GM23338 (cell line): Measurements from ENCODE around the gene PITPNC1.

ENCODE experiments used
- CREB1 ChIP-seq: fragments of 250-450 bp; sonication (Bioruptor Pico); IDR thresholded peaks from 2 replicates; pipeline ENCODE4 v1.5.0; 2020; ENCODE audit warnings: low read depth, mild to moderate bottlenecking, moderate library complexity
- EZH2 ChIP-seq: fragments of 200-600 bp; sonication (generic); IDR thresholded peaks from one replicate; pipeline ENCODE4 v1.8.0; 2017; ENCODE audit warnings: antibody characterized with exemption, mild to moderate bottlenecking, low read depth; ENCODE audit not compliant: unreplicated experiment
- EZH2phosphoT487 ChIP-seq: fragments of 200-600 bp; sonication (generic); IDR thresholded peaks from one replicate; pipeline ENCODE4 v1.8.1; 2018; ENCODE audit warnings: antibody characterized with exemption; ENCODE audit not compliant: unreplicated experiment
- JUNB ChIP-seq: IDR thresholded peaks from one replicate; pipeline ENCODE4 v1.6.1; 2016; ENCODE audit warnings: antibody characterized with exemption; ENCODE audit not compliant: unreplicated experiment
- NANOG ChIP-seq: IDR thresholded peaks from 2 replicates; pipeline ENCODE4 v1.6.1; 2016; ENCODE audit warnings: antibody characterized with exemption, borderline replicate concordance
- POLR2AphosphoS5 ChIP-seq: IDR thresholded peaks from 2 replicates; pipeline ENCODE4 v1.6.1; 2016; ENCODE audit warnings: antibody characterized with exemption, low read depth
- STAT1 ChIP-seq: IDR thresholded peaks from one replicate; pipeline ENCODE4 v1.6.1; 2016; ENCODE audit warnings: antibody characterized with exemption; ENCODE audit not compliant: unreplicated experiment
- ZNF114 ChIP-seq: fragments of 250-450 bp; sonication (Bioruptor Pico); IDR thresholded peaks from 2 replicates; pipeline ENCODE4 v1.5.0; 2020; ENCODE audit warnings: mild to moderate bottlenecking, moderate library complexity
- ZNF331 ChIP-seq: fragments of 250-450 bp; sonication (Bioruptor Pico); IDR thresholded peaks from 2 replicates; pipeline ENCODE4 v1.5.0; 2020; ENCODE audit warnings: low read depth, mild to moderate bottlenecking, moderate library complexity
- TF ChIP-seq, protein P1 (sequence below): IDR thresholded peaks from one replicate; pipeline ENCODE4 v1.6.1; 2018; ENCODE audit warnings: antibody characterized with exemption; ENCODE audit not compliant: unreplicated experiment
- TF ChIP-seq, protein P2 (sequence below), 2 experiments: fragments of 200-600 bp in 1 of 2; sonication (generic) in 1 of 2; conservative IDR thresholded peaks; 2 replicates each; pipeline versions ENCODE4 v1.5.1 to v1.6.1; 2016 to 2017; ENCODE audit warnings: antibody characterized with exemption in 2 of 2, low read depth in 2 of 2, mild to moderate bottlenecking in 2 of 2, moderate library complexity in 1 of 2
- TF ChIP-seq, protein P3 (sequence below): fragments of 250-450 bp; sonication (Bioruptor Pico); IDR thresholded peaks from 2 replicates; pipeline ENCODE4 v1.5.0; 2020; ENCODE audit warnings: mild to moderate bottlenecking, moderate library complexity
- TF ChIP-seq, protein P4 (sequence below): IDR thresholded peaks from 2 replicates; pipeline ENCODE4 v1.6.1; 2016; ENCODE audit warnings: antibody characterized with exemption

GRCh38 chr17:67633751-67634211, 256.7 kb downstream of the PITPNC1 start:
- TF ChIP-seq, protein P1, sequence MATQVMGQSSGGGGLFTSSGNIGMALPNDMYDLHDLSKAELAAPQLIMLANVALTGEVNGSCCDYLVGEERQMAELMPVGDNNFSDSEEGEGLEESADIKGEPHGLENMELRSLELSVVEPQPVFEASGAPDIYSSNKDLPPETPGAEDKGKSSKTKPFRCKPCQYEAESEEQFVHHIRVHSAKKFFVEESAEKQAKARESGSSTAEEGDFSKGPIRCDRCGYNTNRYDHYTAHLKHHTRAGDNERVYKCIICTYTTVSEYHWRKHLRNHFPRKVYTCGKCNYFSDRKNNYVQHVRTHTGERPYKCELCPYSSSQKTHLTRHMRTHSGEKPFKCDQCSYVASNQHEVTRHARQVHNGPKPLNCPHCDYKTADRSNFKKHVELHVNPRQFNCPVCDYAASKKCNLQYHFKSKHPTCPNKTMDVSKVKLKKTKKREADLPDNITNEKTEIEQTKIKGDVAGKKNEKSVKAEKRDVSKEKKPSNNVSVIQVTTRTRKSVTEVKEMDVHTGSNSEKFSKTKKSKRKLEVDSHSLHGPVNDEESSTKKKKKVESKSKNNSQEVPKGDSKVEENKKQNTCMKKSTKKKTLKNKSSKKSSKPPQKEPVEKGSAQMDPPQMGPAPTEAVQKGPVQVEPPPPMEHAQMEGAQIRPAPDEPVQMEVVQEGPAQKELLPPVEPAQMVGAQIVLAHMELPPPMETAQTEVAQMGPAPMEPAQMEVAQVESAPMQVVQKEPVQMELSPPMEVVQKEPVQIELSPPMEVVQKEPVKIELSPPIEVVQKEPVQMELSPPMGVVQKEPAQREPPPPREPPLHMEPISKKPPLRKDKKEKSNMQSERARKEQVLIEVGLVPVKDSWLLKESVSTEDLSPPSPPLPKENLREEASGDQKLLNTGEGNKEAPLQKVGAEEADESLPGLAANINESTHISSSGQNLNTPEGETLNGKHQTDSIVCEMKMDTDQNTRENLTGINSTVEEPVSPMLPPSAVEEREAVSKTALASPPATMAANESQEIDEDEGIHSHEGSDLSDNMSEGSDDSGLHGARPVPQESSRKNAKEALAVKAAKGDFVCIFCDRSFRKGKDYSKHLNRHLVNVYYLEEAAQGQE, result no peak
- TF ChIP-seq EZH2 (no peak), EZH2phosphoT487 (no peak), POLR2AphosphoS5 (no peak), STAT1 (no peak), CREB1 (CRISPR knock-in tag) (no peak), NANOG (no peak), ZNF114 (CRISPR knock-in tag) (no peak), JUNB (no peak), ZNF331 (CRISPR knock-in tag) (no peak)
- TF ChIP-seq, protein P2, sequence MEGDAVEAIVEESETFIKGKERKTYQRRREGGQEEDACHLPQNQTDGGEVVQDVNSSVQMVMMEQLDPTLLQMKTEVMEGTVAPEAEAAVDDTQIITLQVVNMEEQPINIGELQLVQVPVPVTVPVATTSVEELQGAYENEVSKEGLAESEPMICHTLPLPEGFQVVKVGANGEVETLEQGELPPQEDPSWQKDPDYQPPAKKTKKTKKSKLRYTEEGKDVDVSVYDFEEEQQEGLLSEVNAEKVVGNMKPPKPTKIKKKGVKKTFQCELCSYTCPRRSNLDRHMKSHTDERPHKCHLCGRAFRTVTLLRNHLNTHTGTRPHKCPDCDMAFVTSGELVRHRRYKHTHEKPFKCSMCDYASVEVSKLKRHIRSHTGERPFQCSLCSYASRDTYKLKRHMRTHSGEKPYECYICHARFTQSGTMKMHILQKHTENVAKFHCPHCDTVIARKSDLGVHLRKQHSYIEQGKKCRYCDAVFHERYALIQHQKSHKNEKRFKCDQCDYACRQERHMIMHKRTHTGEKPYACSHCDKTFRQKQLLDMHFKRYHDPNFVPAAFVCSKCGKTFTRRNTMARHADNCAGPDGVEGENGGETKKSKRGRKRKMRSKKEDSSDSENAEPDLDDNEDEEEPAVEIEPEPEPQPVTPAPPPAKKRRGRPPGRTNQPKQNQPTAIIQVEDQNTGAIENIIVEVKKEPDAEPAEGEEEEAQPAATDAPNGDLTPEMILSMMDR (conservative IDR thresholded peaks at IDR 0.05; ENCODE audit: low read depth in 2 of 2), result no peak
- TF ChIP-seq, protein P3, sequence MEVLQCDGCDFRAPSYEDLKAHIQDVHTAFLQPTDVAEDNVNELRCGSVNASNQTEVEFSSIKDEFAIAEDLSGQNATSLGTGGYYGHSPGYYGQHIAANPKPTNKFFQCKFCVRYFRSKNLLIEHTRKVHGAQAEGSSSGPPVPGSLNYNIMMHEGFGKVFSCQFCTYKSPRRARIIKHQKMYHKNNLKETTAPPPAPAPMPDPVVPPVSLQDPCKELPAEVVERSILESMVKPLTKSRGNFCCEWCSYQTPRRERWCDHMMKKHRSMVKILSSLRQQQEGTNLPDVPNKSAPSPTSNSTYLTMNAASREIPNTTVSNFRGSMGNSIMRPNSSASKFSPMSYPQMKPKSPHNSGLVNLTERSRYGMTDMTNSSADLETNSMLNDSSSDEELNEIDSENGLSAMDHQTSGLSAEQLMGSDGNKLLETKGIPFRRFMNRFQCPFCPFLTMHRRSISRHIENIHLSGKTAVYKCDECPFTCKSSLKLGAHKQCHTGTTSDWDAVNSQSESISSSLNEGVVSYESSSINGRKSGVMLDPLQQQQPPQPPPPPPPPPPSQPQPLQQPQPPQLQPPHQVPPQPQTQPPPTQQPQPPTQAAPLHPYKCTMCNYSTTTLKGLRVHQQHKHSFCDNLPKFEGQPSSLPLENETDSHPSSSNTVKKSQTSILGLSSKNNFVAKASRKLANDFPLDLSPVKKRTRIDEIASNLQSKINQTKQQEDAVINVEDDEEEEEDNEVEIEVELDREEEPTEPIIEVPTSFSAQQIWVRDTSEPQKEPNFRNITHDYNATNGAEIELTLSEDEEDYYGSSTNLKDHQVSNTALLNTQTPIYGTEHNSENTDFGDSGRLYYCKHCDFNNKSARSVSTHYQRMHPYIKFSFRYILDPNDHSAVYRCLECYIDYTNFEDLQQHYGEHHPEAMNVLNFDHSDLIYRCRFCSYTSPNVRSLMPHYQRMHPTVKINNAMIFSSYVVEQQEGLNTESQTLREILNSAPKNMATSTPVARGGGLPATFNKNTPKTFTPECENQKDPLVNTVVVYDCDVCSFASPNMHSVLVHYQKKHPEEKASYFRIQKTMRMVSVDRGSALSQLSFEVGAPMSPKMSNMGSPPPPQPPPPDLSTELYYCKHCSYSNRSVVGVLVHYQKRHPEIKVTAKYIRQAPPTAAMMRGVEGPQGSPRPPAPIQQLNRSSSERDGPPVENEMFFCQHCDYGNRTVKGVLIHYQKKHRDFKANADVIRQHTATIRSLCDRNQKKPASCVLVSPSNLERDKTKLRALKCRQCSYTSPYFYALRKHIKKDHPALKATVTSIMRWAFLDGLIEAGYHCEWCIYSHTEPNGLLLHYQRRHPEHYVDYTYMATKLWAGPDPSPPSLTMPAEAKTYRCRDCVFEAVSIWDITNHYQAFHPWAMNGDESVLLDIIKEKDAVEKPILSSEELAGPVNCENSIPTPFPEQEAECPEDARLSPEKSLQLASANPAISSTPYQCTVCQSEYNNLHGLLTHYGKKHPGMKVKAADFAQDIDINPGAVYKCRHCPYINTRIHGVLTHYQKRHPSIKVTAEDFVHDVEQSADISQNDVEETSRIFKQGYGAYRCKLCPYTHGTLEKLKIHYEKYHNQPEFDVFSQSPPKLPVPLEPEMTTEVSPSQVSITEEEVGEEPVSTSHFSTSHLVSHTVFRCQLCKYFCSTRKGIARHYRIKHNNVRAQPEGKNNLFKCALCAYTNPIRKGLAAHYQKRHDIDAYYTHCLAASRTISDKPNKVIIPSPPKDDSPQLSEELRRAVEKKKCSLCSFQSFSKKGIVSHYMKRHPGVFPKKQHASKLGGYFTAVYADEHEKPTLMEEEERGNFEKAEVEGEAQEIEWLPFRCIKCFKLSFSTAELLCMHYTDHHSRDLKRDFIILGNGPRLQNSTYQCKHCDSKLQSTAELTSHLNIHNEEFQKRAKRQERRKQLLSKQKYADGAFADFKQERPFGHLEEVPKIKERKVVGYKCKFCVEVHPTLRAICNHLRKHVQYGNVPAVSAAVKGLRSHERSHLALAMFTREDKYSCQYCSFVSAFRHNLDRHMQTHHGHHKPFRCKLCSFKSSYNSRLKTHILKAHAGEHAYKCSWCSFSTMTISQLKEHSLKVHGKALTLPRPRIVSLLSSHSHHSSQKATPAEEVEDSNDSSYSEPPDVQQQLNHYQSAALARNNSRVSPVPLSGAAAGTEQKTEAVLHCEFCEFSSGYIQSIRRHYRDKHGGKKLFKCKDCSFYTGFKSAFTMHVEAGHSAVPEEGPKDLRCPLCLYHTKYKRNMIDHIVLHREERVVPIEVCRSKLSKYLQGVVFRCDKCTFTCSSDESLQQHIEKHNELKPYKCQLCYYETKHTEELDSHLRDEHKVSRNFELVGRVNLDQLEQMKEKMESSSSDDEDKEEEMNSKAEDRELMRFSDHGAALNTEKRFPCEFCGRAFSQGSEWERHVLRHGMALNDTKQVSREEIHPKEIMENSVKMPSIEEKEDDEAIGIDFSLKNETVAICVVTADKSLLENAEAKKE (CRISPR knock-in tag), result no peak
- TF ChIP-seq, protein P4, sequence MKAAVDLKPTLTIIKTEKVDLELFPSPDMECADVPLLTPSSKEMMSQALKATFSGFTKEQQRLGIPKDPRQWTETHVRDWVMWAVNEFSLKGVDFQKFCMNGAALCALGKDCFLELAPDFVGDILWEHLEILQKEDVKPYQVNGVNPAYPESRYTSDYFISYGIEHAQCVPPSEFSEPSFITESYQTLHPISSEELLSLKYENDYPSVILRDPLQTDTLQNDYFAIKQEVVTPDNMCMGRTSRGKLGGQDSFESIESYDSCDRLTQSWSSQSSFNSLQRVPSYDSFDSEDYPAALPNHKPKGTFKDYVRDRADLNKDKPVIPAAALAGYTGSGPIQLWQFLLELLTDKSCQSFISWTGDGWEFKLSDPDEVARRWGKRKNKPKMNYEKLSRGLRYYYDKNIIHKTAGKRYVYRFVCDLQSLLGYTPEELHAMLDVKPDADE, result no peak
